Fibroblast of lung (primary cell): ENCODE data around the gene KIF20B.

Experiments
- CTCF ChIP-seq, 2 donors: IDR thresholded peaks in 1 of 2; conservative IDR thresholded peaks in 1 of 2; 1 replicate in 1 of 2; 2 replicates in 1 of 2; pipeline ENCODE4 v1.5.1; 2011 to 2012; ENCODE audit warnings: low read length in 2 of 2, control low read depth in 1 of 2, inconsistent platforms in 1 of 2, low read depth in 1 of 2, mild to moderate bottlenecking in 1 of 2
- EZH2 ChIP-seq: IDR thresholded peaks from 2 replicates; pipeline ENCODE4 v1.5.1; 2012; ENCODE audit warnings: low read length, control low read depth, mild to moderate bottlenecking; ENCODE audit errors: missing control alignments

GRCh38 chr10:89782470-89782869 is 81.1 kb downstream of the KIF20B start:
- TF ChIP-seq CTCF (conservative IDR thresholded peaks at IDR 0.05 in 1 of 2, IDR thresholded peaks at IDR 0.05 in 1 of 2; ENCODE audit: low read depth in 1 of 2, low read length in 2 of 2): no peak
- no peak for TF ChIP-seq EZH2
